ENCODE data around the gene PSMA5.

The PSMA5 gene

DNA sequence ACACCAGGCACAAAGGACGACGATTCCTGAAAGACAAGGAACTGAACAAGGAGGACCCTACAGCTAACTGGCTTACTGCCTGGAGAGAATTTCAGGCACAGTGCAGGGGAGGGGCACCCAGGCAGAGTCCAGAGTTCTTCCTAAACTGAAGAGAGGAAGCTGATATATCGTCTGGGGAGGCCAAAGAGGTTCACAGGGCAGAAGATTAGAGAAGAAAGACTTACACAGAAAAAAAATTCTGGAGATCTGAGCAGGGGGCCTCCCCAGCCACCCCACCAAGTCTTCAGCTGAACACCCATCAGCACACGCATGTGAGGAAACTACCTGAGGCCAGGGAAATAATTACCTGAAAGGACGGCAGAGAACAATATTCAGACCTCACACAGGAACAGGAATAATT, 53.1 kb downstream of the PSMA5 start:
- Histone ChIP-seq H3K18ac (ENCODE audit: low read length) (no peak overlapping the region), H3K9me3 (replicated peaks in 1 of 2; ENCODE audit: control insufficient read depth in 2 of 2, insufficient read depth in 1 of 2, low read depth in 1 of 2, low read length in 2 of 2) (peaks cover 0 to 5% of the 10 kb centered on the region in 2 donors), H2BK12ac (ENCODE audit: low read length) (no peak overlapping the region), H3K27ac (replicated peaks; ENCODE audit: low read length) (no peak overlapping the region), H3K36me3 (replicated peaks in 1 of 2; ENCODE audit: control insufficient read depth in 2 of 2, insufficient read depth in 2 of 2, low read length in 2 of 2) (peaks cover 2 to 6% of the 10 kb centered on the region in 2 donors), H3K14ac (ENCODE audit: low read length) (no peak overlapping the region), H3K9ac (ENCODE audit: low read depth, low read length, poor library complexity) (no peak overlapping the region), H2BK15ac (ENCODE audit: low read length) (no peak overlapping the region), H3K4me2 (ENCODE audit: insufficient read depth, low read length, poor library complexity, severe bottlenecking) (no peak overlapping the region), H3K79me1 (ENCODE audit: low read depth, low read length) (no peaks in the 10 kb centered on the region), H4K8ac (ENCODE audit: low read depth, low read length) (no peak overlapping the region), H3K4me3 (ENCODE audit: low read length in 2 of 2) (no peak overlapping the region), H2BK120ac (ENCODE audit: low read depth, low read length) (no peak overlapping the region), H2AK5ac (ENCODE audit: low read depth, low read length) (no peak overlapping the region), H3K4ac (ENCODE audit: low read length) (no peak overlapping the region), H3K4me1 (ENCODE audit: control insufficient read depth in 2 of 2, insufficient read depth in 1 of 2, low read depth in 1 of 2, low read length in 2 of 2) (peaks cover 0 to 2% of the 10 kb centered on the region in 2 donors), H2AFZ (ENCODE audit: low read length) (no peak overlapping the region), H2BK5ac (ENCODE audit: low read length) (no peak overlapping the region), H3K27me3 (ENCODE audit: control insufficient read depth in 3 of 3, insufficient read depth in 3 of 3, low read depth in 1 of 3, low read length in 3 of 3) (no peaks in the 10 kb centered on the region), H4K91ac (ENCODE audit: low read depth, low read length, poor library complexity) (no peak overlapping the region), H3K23ac (ENCODE audit: low read depth, low read length, poor library complexity) (no peak overlapping the region)
- no CpG with 5 or more reads among the region's 5 CpGs for WGBS, 2 donors (ENCODE audit: extremely low coverage in 2 of 2, insufficient read length in 2 of 2, insufficient replicate concordance in 1 of 2)
- DNase-seq (ENCODE audit: low spot score), result no peak

DNA sequence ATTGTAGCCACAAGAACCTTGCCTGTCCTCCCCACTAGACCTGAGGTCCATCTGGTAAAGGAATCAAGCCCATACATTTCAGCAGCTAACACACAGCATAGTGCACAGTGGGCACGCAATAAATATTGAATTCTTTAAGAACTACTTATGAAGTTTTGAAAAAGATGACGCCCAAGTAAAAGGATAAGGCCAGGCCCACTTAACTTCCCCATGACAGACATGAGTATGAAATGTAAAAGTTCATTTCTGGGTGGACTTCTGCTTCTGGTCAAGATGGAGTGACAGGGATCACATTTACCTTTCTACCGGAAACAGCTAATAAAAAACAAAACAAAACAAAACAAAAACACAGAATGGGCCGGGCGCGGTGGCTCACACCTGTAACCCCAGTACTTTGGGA, 54.0 kb downstream of the PSMA5 start:
- Histone ChIP-seq H2BK12ac (ENCODE audit: low read length) (no peak overlapping the region), H3K27me3 (ENCODE audit: control insufficient read depth in 3 of 3, insufficient read depth in 3 of 3, low read depth in 1 of 3, low read length in 3 of 3) (no peaks in the 10 kb centered on the region), H3K18ac (ENCODE audit: low read length) (no peak overlapping the region), H3K79me1 (ENCODE audit: low read depth, low read length) (no peaks in the 10 kb centered on the region), H3K4me3 (ENCODE audit: low read length in 2 of 2) (no peak overlapping the region), H4K8ac (ENCODE audit: low read depth, low read length) (no peak overlapping the region), H2BK15ac (ENCODE audit: low read length) (no peak overlapping the region), H3K4ac (ENCODE audit: low read length) (no peak overlapping the region), H3K14ac (ENCODE audit: low read length) (no peak overlapping the region), H4K91ac (ENCODE audit: low read depth, low read length, poor library complexity) (no peak overlapping the region), H3K27ac (replicated peaks; ENCODE audit: low read length) (no peak overlapping the region), H3K23ac (ENCODE audit: low read depth, low read length, poor library complexity) (no peak overlapping the region), H2BK120ac (ENCODE audit: low read depth, low read length) (no peak overlapping the region), H2AFZ (ENCODE audit: low read length) (no peak overlapping the region), H3K9me3 (replicated peaks in 1 of 2; ENCODE audit: control insufficient read depth in 2 of 2, insufficient read depth in 1 of 2, low read depth in 1 of 2, low read length in 2 of 2) (peaks cover 0 to 5% of the 10 kb centered on the region in 2 donors), H3K36me3 (replicated peaks in 1 of 2; ENCODE audit: control insufficient read depth in 2 of 2, insufficient read depth in 2 of 2, low read length in 2 of 2) (peaks cover 2 to 13% of the 10 kb centered on the region in 2 donors), H3K9ac (ENCODE audit: low read depth, low read length, poor library complexity) (no peak overlapping the region), H2BK5ac (ENCODE audit: low read length) (no peak overlapping the region), H2AK5ac (ENCODE audit: low read depth, low read length) (no peak overlapping the region), H3K4me2 (ENCODE audit: insufficient read depth, low read length, poor library complexity, severe bottlenecking) (no peak overlapping the region), H3K4me1 (ENCODE audit: control insufficient read depth in 2 of 2, insufficient read depth in 1 of 2, low read depth in 1 of 2, low read length in 2 of 2) (peaks cover 0 to 2% of the 10 kb centered on the region in 2 donors)
- no CpG with 5 or more reads among the region's 6 CpGs for WGBS, 2 donors (ENCODE audit: extremely low coverage in 2 of 2, insufficient read length in 2 of 2, insufficient replicate concordance in 1 of 2)
- no peak for DNase-seq (ENCODE audit: low spot score)

DNA sequence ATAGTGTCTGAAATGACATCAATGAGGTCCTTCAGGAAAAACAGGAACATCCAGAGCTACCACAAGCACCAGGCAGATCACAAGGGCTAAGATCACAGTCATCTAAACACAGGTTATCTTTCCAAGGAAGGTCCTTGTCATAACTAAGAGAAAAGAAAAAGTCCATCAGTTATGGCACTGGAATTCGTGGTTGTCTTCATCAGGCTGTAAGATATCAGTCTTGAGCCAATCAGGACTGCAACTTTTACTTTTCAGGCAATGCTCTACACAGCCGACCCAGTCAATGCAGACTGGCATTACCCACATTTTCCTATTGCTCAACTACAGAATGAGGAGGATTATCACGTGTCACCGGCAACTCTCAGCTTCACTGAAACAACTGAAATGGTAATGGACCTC, 54.9 kb downstream of the PSMA5 start:
- H3K4ac ChIP-seq (ENCODE audit: low read length), result no peak overlapping the region
- H3K9ac ChIP-seq (ENCODE audit: low read depth, low read length, poor library complexity), result no peak overlapping the region
- peaks cover 4 to 22% of the 10 kb centered on the region in 2 donors for H3K36me3 ChIP-seq (replicated peaks in 1 of 2; ENCODE audit: control insufficient read depth in 2 of 2, insufficient read depth in 2 of 2, low read length in 2 of 2)
- H3K27me3 ChIP-seq (ENCODE audit: control insufficient read depth in 3 of 3, insufficient read depth in 3 of 3, low read depth in 1 of 3, low read length in 3 of 3), result no peaks in the 10 kb centered on the region
- H3K4me2 ChIP-seq (ENCODE audit: insufficient read depth, low read length, poor library complexity, severe bottlenecking), result no peak overlapping the region
- H4K91ac ChIP-seq (ENCODE audit: low read depth, low read length, poor library complexity), result no peak overlapping the region
- DNase-seq (ENCODE audit: low spot score), result no peak
- no peak overlapping the region for H2BK15ac ChIP-seq (ENCODE audit: low read length)
- peaks cover 0 to 5% of the 10 kb centered on the region in 2 donors for H3K9me3 ChIP-seq (replicated peaks in 1 of 2; ENCODE audit: control insufficient read depth in 2 of 2, insufficient read depth in 1 of 2, low read depth in 1 of 2, low read length in 2 of 2)
- no peaks in the 10 kb centered on the region for H3K79me1 ChIP-seq (ENCODE audit: low read depth, low read length)
- H3K23ac ChIP-seq (ENCODE audit: low read depth, low read length, poor library complexity), result no peak overlapping the region
- H3K18ac ChIP-seq (ENCODE audit: low read length), result no peak overlapping the region
- no peak overlapping the region for H3K4me3 ChIP-seq (ENCODE audit: low read length in 2 of 2)
- H2AFZ ChIP-seq (ENCODE audit: low read length), result no peak overlapping the region
- peaks cover 0 to 2% of the 10 kb centered on the region in 2 donors for H3K4me1 ChIP-seq (ENCODE audit: control insufficient read depth in 2 of 2, insufficient read depth in 1 of 2, low read depth in 1 of 2, low read length in 2 of 2)
- no peak overlapping the region for H3K14ac ChIP-seq (ENCODE audit: low read length)
- H2BK12ac ChIP-seq (ENCODE audit: low read length), result no peak overlapping the region
- WGBS, 2 donors (ENCODE audit: extremely low coverage in 2 of 2, insufficient read length in 2 of 2, insufficient replicate concordance in 1 of 2), result no CpG with 5 or more reads among the region's 4 CpGs
- no peak overlapping the region for H4K8ac ChIP-seq (ENCODE audit: low read depth, low read length)
- no peak overlapping the region for H2BK120ac ChIP-seq (ENCODE audit: low read depth, low read length)
- H2AK5ac ChIP-seq (ENCODE audit: low read depth, low read length), result no peak overlapping the region
- H2BK5ac ChIP-seq (ENCODE audit: low read length), result no peak overlapping the region
- H3K27ac ChIP-seq (replicated peaks; ENCODE audit: low read length), result no peak overlapping the region

DNA sequence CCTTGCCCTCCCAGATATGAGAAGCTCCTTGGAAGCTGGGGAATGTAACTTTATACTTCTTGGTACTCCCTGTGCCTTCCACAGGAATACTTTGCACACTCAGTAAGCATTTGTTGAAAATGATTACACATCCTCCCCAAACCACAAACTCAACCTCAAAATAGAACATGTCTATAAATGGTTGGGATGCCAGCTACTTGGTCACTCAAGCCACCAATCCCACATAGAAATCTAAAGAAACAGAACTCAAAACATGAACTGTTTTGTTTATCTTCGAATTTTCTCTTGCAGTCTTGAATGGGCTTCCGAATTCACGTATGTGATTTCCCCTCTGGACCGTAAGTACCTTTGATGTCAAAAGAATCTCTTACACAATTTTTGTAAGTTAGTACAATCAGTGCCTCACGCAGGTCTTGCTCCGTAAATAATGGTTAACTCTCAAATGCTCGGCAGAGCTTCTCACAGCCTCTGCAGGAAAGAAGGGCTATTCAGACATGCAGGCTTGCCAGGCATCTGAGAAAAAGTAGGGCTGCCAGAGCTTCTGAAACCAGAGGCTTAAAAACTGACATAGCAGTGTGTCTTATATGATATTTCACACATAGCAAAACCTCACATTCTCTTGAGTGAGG, 55.4 kb downstream of the PSMA5 start:
- Histone ChIP-seq H4K91ac (ENCODE audit: low read depth, low read length, poor library complexity) (no peak overlapping the region), H3K27ac (replicated peaks; ENCODE audit: low read length) (no peak overlapping the region)

More for the DNA sequence above, 55.4 kb downstream of the PSMA5 start:
- H2BK5ac ChIP-seq (ENCODE audit: low read length), result no peak overlapping the region
- no peak overlapping the region for H2BK15ac ChIP-seq (ENCODE audit: low read length)
- H3K9ac ChIP-seq (ENCODE audit: low read depth, low read length, poor library complexity), result no peak overlapping the region
- no CpG with 5 or more reads among the region's 7 CpGs for WGBS, 2 donors (ENCODE audit: extremely low coverage in 2 of 2, insufficient read length in 2 of 2, insufficient replicate concordance in 1 of 2)
- H3K27me3 ChIP-seq (ENCODE audit: control insufficient read depth in 3 of 3, insufficient read depth in 3 of 3, low read depth in 1 of 3, low read length in 3 of 3), result no peaks in the 10 kb centered on the region
- no peak for DNase-seq (ENCODE audit: low spot score)
- H3K18ac ChIP-seq (ENCODE audit: low read length), result no peak overlapping the region
- H3K36me3 ChIP-seq (replicated peaks in 1 of 2; ENCODE audit: control insufficient read depth in 2 of 2, insufficient read depth in 2 of 2, low read length in 2 of 2), result peaks cover 4 to 27% of the 10 kb centered on the region in 2 donors
- H3K4me2 ChIP-seq (ENCODE audit: insufficient read depth, low read length, poor library complexity, severe bottlenecking), result no peak overlapping the region
- no peak overlapping the region for H3K14ac ChIP-seq (ENCODE audit: low read length)
- no peaks in the 10 kb centered on the region for H3K79me1 ChIP-seq (ENCODE audit: low read depth, low read length)
- H2AK5ac ChIP-seq (ENCODE audit: low read depth, low read length), result no peak overlapping the region
- no peak overlapping the region for H2AFZ ChIP-seq (ENCODE audit: low read length)
- H3K4me3 ChIP-seq (ENCODE audit: low read length in 2 of 2), result no peak overlapping the region
- no peak overlapping the region for H3K4ac ChIP-seq (ENCODE audit: low read length)
- H2BK12ac ChIP-seq (ENCODE audit: low read length), result no peak overlapping the region
- peaks cover 0 to 2% of the 10 kb centered on the region in 2 donors for H3K4me1 ChIP-seq (ENCODE audit: control insufficient read depth in 2 of 2, insufficient read depth in 1 of 2, low read depth in 1 of 2, low read length in 2 of 2)
- no peak overlapping the region for H3K23ac ChIP-seq (ENCODE audit: low read depth, low read length, poor library complexity)
- H2BK120ac ChIP-seq (ENCODE audit: low read depth, low read length), result no peak overlapping the region
- H3K9me3 ChIP-seq (replicated peaks in 1 of 2; ENCODE audit: control insufficient read depth in 2 of 2, insufficient read depth in 1 of 2, low read depth in 1 of 2, low read length in 2 of 2), result peaks cover 0 to 5% of the 10 kb centered on the region in 2 donors
- H4K8ac ChIP-seq (ENCODE audit: low read depth, low read length), result no peak overlapping the region

Data from neuronal stem cell (in vitro differentiated cells).